Mucosa of stomach (tissue), 1 donor: Measurements from ENCODE around the gene NCKAP5.
"Not testable (repeated sequence)": the region's sequence is repeated elsewhere in the genome, so short reads cannot be mapped to it uniquely, and the experiment has no call there.

ENCODE experiments used
- H3K27me3 ChIP-seq: one replicate; pipeline ENCODE4 v1.7.0; 2013; ENCODE audit warnings: mild to moderate bottlenecking, low read length; ENCODE audit not compliant: control insufficient read depth, insufficient read depth
- H3K36me3 ChIP-seq: one replicate; pipeline ENCODE4 v1.7.0; 2013; ENCODE audit warnings: low read length; ENCODE audit not compliant: control insufficient read depth, insufficient read depth
- H3K4me1 ChIP-seq: one replicate; pipeline ENCODE4 v1.7.0; 2013; ENCODE audit warnings: mild to moderate bottlenecking, low read length; ENCODE audit not compliant: control insufficient read depth, insufficient read depth
- H3K4me3 ChIP-seq: one replicate; pipeline ENCODE4 v1.7.0; 2013; ENCODE audit warnings: low read length
- H3K9ac ChIP-seq: one replicate; pipeline ENCODE4 v1.7.0; 2013; ENCODE audit warnings: mild to moderate bottlenecking, low read length, moderate library complexity
- H3K9me3 ChIP-seq: one replicate; pipeline ENCODE4 v1.7.0; 2013; ENCODE audit warnings: mild to moderate bottlenecking, low read length, moderate library complexity; ENCODE audit not compliant: control insufficient read depth
- donor health status: Pancreatic carcinoma.

The NCKAP5 gene

GRCh38 chr2:132849118-132849517 is 719.1 kb downstream of the NCKAP5 start:
- Histone ChIP-seq H3K9ac (no peak overlapping the region), H3K4me1 (no peaks in the 10 kb centered on the region), H3K36me3 (no peaks in the 10 kb centered on the region), H3K9me3 (no peaks in the 10 kb centered on the region), H3K4me3 (no peak overlapping the region), H3K27me3 (no peaks in the 10 kb centered on the region)

DNA sequence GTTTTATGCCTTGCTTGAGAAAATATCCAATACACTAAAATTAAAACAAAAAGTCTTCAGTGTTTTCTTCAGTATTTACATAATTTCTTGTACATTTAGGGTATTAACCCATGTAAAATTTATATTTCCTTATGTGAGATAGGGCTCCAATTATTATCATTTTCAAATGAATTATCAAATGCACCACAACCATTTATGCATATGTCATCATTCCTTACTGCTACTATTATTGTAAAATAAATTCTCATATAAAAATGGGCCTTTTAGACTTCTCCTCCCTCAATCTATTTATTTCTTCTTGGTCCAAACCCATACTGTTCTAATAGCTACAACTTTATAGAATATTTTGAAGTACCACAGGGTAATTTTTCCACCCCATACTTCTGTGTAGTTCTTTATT is 722.9 kb downstream of the NCKAP5 start:
- H3K27me3 ChIP-seq: no peaks in the 10 kb centered on the region
- no peaks in the 10 kb centered on the region for H3K4me1 ChIP-seq
- no peak overlapping the region for H3K4me3 ChIP-seq
- no peaks in the 10 kb centered on the region for H3K9me3 ChIP-seq
- no peak overlapping the region for H3K9ac ChIP-seq
- no peaks in the 10 kb centered on the region for H3K36me3 ChIP-seq

DNA sequence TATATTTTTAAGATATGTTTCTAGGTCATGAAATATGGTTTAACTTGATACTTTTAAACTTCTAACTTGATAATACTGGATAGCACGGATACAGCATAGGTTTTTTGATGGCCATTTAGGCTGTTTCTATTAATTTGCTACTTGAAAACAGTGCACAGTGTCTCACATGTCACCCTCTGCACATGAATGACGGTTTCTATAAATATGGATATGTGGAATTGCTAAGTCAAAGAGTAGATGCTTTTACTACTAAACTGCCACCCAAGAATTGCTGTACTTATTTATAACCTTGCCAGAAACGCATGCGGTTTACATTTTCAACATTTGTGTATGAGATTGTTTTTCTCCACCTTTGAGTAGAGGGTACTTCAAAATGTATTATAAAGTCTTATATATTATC is 723.7 kb downstream of the NCKAP5 start:
- H3K4me3 ChIP-seq: no peak overlapping the region
- H3K4me1 ChIP-seq: no peaks in the 10 kb centered on the region
- H3K27me3 ChIP-seq: no peaks in the 10 kb centered on the region
- no peaks in the 10 kb centered on the region for H3K9me3 ChIP-seq
- H3K9ac ChIP-seq: no peak overlapping the region
- no peaks in the 10 kb centered on the region for H3K36me3 ChIP-seq

DNA sequence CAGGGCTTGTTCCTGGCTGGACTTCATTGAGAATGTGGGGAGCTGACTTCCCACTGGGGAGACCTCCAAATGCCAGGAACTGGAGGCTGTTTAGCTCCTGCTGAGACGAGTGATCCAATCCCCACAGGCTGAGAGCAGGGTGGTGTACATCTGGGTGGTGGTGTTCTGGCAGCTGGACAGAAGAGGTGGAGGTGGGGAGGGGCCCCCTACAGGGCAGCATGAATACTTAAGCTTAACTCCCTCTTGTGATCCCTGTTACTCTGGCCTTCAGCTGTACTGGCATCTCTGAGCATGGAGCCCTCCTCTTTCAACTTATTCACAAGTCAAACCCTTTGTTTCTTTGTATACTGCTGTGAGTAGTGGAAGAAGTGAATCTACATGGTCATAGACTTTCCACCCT is 730.5 kb downstream of the NCKAP5 start:
- Histone ChIP-seq H3K27me3 (no peaks in the 10 kb centered on the region), H3K4me1 (no peaks in the 10 kb centered on the region), H3K9ac (no peak overlapping the region), H3K9me3 (no peaks in the 10 kb centered on the region), H3K4me3 (no peak overlapping the region), H3K36me3 (no peaks in the 10 kb centered on the region)

- Histone ChIP-seq H3K36me3 (no peaks in the 10 kb centered on the region), H3K4me1 (no peaks in the 10 kb centered on the region), H3K27me3 (no peaks in the 10 kb centered on the region), H3K9me3 (no peaks in the 10 kb centered on the region), H3K9ac (no peak overlapping the region), H3K4me3 (no peak overlapping the region)
Observed at GRCh38 chr2:132830321-132830827, 737.9 kb downstream of the NCKAP5 start.

DNA sequence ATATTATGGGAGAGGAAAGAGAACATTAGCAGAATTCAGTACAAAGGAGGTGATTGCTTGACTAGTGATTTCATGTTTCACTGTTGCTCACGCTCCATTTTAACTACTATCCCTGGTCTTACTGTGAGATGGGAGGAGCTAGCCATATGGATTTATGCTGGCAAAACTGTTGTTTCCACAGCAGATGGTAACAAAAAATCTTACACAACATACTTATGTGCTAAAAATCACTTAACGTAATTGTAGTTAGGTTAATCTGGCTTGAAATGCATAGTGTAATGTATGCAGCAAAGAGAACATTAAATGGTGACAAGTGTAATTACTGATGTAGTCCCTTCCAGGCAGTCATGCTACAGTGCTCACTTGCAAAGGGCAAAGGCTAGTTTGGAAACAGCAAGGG is 742.7 kb downstream of the NCKAP5 start:
- Histone ChIP-seq H3K9me3 (no peaks in the 10 kb centered on the region), H3K36me3 (no peaks in the 10 kb centered on the region), H3K27me3 (no peaks in the 10 kb centered on the region), H3K4me1 (no peaks in the 10 kb centered on the region), H3K4me3 (no peak overlapping the region), H3K9ac (no peak overlapping the region)

DNA sequence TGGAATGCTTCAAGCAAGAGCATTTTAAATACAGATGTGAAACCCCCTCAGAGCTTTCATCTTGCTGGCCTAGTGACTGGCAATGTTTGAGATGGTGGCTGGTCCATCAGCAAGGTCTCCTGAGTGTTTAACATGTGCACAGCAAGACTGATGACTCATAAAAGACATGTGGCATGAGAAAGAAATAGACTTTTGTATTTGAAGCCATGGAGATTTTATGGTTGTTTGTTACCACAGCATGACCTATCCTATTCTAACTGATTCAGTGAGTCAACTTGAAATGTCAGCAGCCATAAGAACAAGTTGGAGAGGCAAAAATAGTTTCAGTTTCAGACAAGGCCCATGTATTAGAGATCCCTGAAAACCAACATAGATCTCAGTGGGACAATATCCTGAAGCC is 743.5 kb downstream of the NCKAP5 start:
- Histone ChIP-seq H3K4me3 (no peak overlapping the region), H3K9ac (no peak overlapping the region), H3K9me3 (no peaks in the 10 kb centered on the region), H3K27me3 (no peaks in the 10 kb centered on the region), H3K36me3 (no peaks in the 10 kb centered on the region), H3K4me1 (no peaks in the 10 kb centered on the region)

- H3K27me3 ChIP-seq: no peaks in the 10 kb centered on the region
- H3K4me3 ChIP-seq: no peak overlapping the region
- no peaks in the 10 kb centered on the region for H3K9me3 ChIP-seq
- H3K36me3 ChIP-seq: no peaks in the 10 kb centered on the region
- H3K9ac ChIP-seq: no peak overlapping the region
- no peaks in the 10 kb centered on the region for H3K4me1 ChIP-seq
Observed at GRCh38 chr2:132816234-132816633, 752.0 kb downstream of the NCKAP5 start.

DNA sequence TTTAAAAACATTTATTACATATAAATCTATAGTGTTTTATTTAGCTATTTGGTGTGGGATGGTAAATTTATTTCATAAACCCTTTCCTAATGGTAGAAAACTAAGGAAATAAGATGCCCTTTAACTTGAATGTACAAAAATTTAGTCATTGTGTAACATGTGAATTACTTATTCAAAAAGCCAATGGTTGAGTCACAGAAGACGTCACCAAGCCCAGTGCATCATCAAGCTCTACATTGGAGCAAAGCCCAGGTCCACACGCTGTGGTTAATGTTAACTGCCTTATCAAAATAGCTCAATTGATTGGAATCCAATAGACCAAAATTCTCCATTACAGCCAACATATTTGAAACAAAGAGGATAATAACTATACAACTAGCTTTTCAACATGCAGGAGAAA is 752.7 kb downstream of the NCKAP5 start:
- no peaks in the 10 kb centered on the region for H3K4me1 ChIP-seq
- H3K9me3 ChIP-seq: no peaks in the 10 kb centered on the region
- no peaks in the 10 kb centered on the region for H3K27me3 ChIP-seq
- H3K36me3 ChIP-seq: no peaks in the 10 kb centered on the region
- H3K9ac ChIP-seq: no peak overlapping the region
- no peak overlapping the region for H3K4me3 ChIP-seq

DNA sequence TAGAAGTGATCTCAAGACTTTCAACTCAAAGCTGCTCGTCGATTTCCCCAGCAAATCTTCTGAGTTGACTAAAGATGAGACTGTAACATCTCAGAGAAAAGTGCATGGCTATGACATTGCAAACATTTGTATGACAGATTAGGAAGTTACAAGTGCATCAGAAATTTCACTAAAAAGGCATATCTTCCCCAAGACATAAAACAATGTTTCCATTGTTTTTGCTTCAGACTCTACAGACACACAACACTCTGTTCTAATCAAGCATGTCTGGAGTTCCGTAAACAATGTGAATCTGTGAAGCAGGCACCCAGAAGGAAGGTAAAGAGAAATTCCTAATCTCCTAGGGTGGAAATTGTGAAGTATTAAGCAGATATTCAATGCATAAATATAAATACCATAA is 753.6 kb downstream of the NCKAP5 start:
- Histone ChIP-seq H3K36me3 (no peaks in the 10 kb centered on the region), H3K9me3 (no peaks in the 10 kb centered on the region), H3K9ac (no peak overlapping the region), H3K4me3 (no peak overlapping the region), H3K4me1 (no peaks in the 10 kb centered on the region), H3K27me3 (no peaks in the 10 kb centered on the region)

DNA sequence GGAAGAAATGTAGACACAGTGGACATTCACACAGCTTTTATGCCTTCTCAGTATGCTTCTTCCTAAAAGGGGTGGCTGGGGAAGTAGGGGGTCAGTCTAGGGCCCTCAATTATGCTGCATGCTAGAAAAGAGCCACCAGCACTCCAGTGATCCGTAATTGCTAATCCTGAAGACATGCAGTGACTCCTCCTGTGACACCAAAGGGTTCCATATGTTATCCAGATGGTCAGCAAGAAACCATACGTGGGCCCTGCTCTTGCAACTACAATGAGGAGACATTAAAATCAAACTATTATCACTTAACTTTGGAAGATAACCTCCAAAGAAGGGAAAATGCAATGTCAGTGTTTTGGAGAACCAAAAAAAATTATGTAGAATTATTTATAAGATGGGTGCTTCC is 754.8 kb downstream of the NCKAP5 start:
- H3K4me1 ChIP-seq: no peaks in the 10 kb centered on the region

GRCh38 chr2:132811148-132811915 is 756.9 kb downstream of the NCKAP5 start:
- no peaks in the 10 kb centered on the region for H3K27me3 ChIP-seq
- H3K9ac ChIP-seq: no peak overlapping the region
- no peaks in the 10 kb centered on the region for H3K9me3 ChIP-seq
- no peak overlapping the region for H3K4me3 ChIP-seq
- H3K36me3 ChIP-seq: no peaks in the 10 kb centered on the region
- no peaks in the 10 kb centered on the region for H3K4me1 ChIP-seq

More for the DNA sequence above, 754.8 kb downstream of the NCKAP5 start:
- Histone ChIP-seq H3K9me3 (no peaks in the 10 kb centered on the region), H3K27me3 (no peaks in the 10 kb centered on the region), H3K9ac (no peak overlapping the region), H3K4me3 (no peak overlapping the region), H3K36me3 (no peaks in the 10 kb centered on the region)

- H3K36me3 ChIP-seq: not testable (repeated sequence)
Observed at GRCh38 chr2:132809962-132810361, 758.3 kb downstream of the NCKAP5 start.

More at GRCh38 chr2:132809962-132810361, 758.3 kb downstream of the NCKAP5 start:
- not testable (repeated sequence) for H3K4me3 ChIP-seq, H3K27me3 ChIP-seq, H3K9me3 ChIP-seq, H3K9ac ChIP-seq, H3K4me1 ChIP-seq
